ENCODE data around the gene CTXND2. TPM values are rescaled to one million over a fixed set of nuclear protein-coding genes. Genes with fewer than 3 reads are reported as not detected.

The CTXND2 gene
- total RNA-seq, 1 experiment from 2014 or later: not detected

- H3K9ac ChIP-seq (ENCODE audit: low read length): no peak overlapping the region
- no peaks in the 10 kb centered on the region for H3K9me2 ChIP-seq (ENCODE audit: insufficient read depth)
- no peak overlapping the region for H3K4me3 ChIP-seq (replicated peaks in 1 of 2; ENCODE audit: low read depth in 1 of 2, low read length in 2 of 2)
- H3K27me3 ChIP-seq (ENCODE audit: insufficient read depth, low read length): no peaks in the 10 kb centered on the region
- H3K36me3 ChIP-seq (ENCODE audit: control insufficient read depth in 1 of 2, insufficient read depth in 2 of 2, low read length in 2 of 2): no peaks in the 10 kb centered on the region
- peaks cover 0 to 4% of the 10 kb centered on the region in 2 experiments; a peak in 3 of 4 replicates for H3K4me1 ChIP-seq (ENCODE audit: control insufficient read depth in 1 of 2, insufficient read depth in 2 of 2, low read length in 2 of 2)
- no TSS peak for BruUV-seq (replicated peaks)
- TF ChIP-seq JUND (IDR thresholded peaks at IDR 0.05) (no peak), CBX3 (IDR thresholded peaks at IDR 0.05; ENCODE audit: low read depth) (no peak), EGR1 (IDR thresholded peaks at IDR 0.05; ENCODE audit: low read depth) (no peak), POLR2AphosphoS5 (IDR thresholded peaks at IDR 0.05; ENCODE audit: low read depth, low read length) (no peak)
- no peak for DNase-seq (ENCODE audit: low read depth, low spot score)
- no peak overlapping the region for H2AFZ ChIP-seq (ENCODE audit: low read depth, low read length, poor library complexity, severe bottlenecking)
- no peak for ATAC-seq
- no peak overlapping the region for H3K27ac ChIP-seq (ENCODE audit: low read depth, low read length)
- no peaks in the 10 kb centered on the region for H3K79me2 ChIP-seq (ENCODE audit: insufficient read depth, low read length)
- POLR2A ChIA-PET: no interaction called here
- H3K9me3 ChIP-seq (ENCODE audit: control insufficient read depth in 1 of 2, insufficient read depth in 1 of 2, low read depth in 1 of 2, low read length in 2 of 2): no peaks in the 10 kb centered on the region
- intact Hi-C loops (cut with micrococcal nuclease): no loop called here
- RAD21 ChIA-PET (ENCODE audit: low non-redundant PET in 1 of 2, low total read pairs in 2 of 2, uncharacterized antibody in 2 of 2, unreplicated experiment in 2 of 2): no interaction called here
- no peak overlapping the region for H3K4me2 ChIP-seq (ENCODE audit: low read length)
- H4K20me1 ChIP-seq (ENCODE audit: insufficient read depth): no peaks in the 10 kb centered on the region
- CTCF ChIA-PET: no interaction called here
Observed at GRCh38 chr1:150890033-150890416, 3.1 kb downstream of the CTXND2 start.

GRCh38 chr1:150893336-150893913, 6.5 kb downstream of the CTXND2 start:
- no peak for ATAC-seq
- H3K27me3 ChIP-seq (ENCODE audit: insufficient read depth, low read length): no peaks in the 10 kb centered on the region
- no peak overlapping the region for H3K27ac ChIP-seq (ENCODE audit: low read depth, low read length)
- RAD21 ChIA-PET (ENCODE audit: low non-redundant PET in 1 of 2, low total read pairs in 2 of 2, uncharacterized antibody in 2 of 2, unreplicated experiment in 2 of 2): no interaction called here
- intact Hi-C loops (cut with micrococcal nuclease): no loop called here
- H4K20me1 ChIP-seq (ENCODE audit: insufficient read depth): no peaks in the 10 kb centered on the region
- no peak overlapping the region for H3K4me2 ChIP-seq (ENCODE audit: low read length)
- H2AFZ ChIP-seq (ENCODE audit: low read depth, low read length, poor library complexity, severe bottlenecking): no peak overlapping the region
- H3K79me2 ChIP-seq (ENCODE audit: insufficient read depth, low read length): no peaks in the 10 kb centered on the region
- POLR2A ChIA-PET: no interaction called here
- DNase-seq (ENCODE audit: low read depth, low spot score): no peak
- TF ChIP-seq, protein P1, sequence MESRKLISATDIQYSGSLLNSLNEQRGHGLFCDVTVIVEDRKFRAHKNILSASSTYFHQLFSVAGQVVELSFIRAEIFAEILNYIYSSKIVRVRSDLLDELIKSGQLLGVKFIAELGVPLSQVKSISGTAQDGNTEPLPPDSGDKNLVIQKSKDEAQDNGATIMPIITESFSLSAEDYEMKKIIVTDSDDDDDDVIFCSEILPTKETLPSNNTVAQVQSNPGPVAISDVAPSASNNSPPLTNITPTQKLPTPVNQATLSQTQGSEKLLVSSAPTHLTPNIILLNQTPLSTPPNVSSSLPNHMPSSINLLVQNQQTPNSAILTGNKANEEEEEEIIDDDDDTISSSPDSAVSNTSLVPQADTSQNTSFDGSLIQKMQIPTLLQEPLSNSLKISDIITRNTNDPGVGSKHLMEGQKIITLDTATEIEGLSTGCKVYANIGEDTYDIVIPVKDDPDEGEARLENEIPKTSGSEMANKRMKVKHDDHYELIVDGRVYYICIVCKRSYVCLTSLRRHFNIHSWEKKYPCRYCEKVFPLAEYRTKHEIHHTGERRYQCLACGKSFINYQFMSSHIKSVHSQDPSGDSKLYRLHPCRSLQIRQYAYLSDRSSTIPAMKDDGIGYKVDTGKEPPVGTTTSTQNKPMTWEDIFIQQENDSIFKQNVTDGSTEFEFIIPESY (IDR thresholded peaks at IDR 0.05; ENCODE audit: extremely low read depth, insufficient replicate concordance, low read length): no peak
- no peaks in the 10 kb centered on the region for H3K36me3 ChIP-seq (ENCODE audit: control insufficient read depth in 1 of 2, insufficient read depth in 2 of 2, low read length in 2 of 2)
- no peak overlapping the region for H3K4me3 ChIP-seq (replicated peaks in 1 of 2; ENCODE audit: low read depth in 1 of 2, low read length in 2 of 2)
- BruUV-seq (replicated peaks): no TSS peak
- H3K4me1 ChIP-seq (ENCODE audit: control insufficient read depth in 1 of 2, insufficient read depth in 2 of 2, low read length in 2 of 2): peaks cover 0 to 10% of the 10 kb centered on the region in 2 experiments; a peak in 2 of 4 replicates
- H3K9me2 ChIP-seq (ENCODE audit: insufficient read depth): no peaks in the 10 kb centered on the region
- CTCF ChIA-PET: no interaction called here
- no peaks in the 10 kb centered on the region for H3K9me3 ChIP-seq (ENCODE audit: control insufficient read depth in 1 of 2, insufficient read depth in 1 of 2, low read depth in 1 of 2, low read length in 2 of 2)
- H3K9ac ChIP-seq (ENCODE audit: low read length): no peak overlapping the region
